ENCODE measurements around the gene R3HCC1L. TPM values are rescaled to one million over a fixed set of nuclear protein-coding genes. Genes with fewer than 3 reads are reported as not detected.

The R3HCC1L gene
- total RNA-seq, 1 donor from 2014 or later: 15.1 TPM

DNA sequence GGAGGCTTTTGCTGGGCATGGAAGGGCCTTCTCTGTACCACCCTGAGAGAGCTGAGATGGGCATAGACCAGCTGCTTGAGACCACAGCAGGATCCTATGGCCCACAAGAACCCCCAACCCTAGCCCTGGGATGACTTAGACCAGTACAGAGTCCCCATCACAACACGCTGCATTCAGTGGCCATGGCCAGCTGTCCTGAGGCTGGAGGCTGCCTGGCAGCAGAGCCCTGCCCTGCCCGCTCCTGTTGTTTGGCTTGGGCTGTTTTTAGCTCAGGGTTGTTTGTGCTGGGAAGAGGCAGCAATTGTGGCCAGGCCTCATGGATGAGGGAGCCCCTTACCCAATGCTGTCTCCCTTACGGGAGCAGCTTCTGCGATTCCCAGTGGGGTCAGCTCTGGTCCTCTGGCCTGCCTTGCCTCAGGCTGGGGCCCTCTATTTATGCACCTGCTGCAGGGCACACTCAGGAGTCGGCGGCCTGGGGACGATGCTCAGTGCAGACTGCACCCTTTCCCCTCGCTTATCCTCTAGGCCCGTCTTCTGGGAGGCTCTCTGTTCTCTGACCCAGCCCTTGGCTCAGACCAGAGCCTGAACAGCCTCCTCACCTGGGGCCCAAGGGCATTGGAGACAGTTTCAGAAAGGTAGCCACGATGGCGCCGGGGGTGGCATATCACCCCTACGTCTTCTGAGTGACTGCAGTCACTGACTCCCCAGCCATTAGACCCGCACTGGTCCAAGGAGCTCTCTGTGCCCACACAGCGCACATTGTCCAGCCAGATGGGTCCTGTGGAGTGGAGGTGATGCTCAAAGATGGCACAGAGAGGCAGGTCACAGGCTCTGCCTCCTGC is 127.2 kb downstream of the R3HCC1L start:
- no peak for DNase-seq

DNA sequence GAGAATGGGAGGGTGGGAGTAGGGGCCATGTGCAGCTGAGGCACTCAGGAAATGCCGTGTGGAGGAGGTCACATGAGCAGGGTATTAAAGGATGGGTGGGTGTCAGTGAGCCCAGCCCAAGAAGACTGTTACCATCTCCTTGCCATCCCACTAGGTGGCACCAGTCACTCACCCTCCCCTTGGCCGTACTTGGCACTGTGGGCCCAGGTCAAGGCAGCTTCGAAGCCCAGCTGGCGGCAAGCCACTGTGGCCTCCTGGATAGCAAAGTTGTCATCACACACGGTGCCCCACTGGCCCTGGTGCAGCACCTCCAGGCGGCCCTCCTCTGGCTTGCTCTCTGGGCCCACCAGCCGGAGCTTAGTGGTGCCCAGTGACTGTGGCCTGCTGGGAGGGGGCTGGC is 128.1 kb downstream of the R3HCC1L start:
- no peak for DNase-seq

DNA sequence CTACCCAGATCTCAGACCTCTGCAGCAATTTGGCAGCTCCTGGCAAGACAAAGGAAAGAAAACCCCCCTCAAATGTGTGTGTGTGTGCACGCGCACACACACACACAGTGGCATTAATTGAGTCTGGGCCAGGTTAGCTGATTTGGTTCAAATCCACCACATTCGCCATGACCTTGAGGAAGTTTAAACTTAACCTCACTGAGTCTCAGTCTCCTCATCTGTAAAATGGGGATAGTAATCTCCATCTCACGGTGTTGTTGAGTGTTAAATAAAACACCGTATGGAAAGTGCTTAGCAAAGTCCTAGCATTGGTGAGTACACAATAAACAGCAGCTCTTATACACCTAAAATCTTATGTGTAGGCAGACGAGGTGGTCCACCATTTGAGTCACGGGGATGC is 128.6 kb downstream of the R3HCC1L start:
- no peak for DNase-seq

DNA sequence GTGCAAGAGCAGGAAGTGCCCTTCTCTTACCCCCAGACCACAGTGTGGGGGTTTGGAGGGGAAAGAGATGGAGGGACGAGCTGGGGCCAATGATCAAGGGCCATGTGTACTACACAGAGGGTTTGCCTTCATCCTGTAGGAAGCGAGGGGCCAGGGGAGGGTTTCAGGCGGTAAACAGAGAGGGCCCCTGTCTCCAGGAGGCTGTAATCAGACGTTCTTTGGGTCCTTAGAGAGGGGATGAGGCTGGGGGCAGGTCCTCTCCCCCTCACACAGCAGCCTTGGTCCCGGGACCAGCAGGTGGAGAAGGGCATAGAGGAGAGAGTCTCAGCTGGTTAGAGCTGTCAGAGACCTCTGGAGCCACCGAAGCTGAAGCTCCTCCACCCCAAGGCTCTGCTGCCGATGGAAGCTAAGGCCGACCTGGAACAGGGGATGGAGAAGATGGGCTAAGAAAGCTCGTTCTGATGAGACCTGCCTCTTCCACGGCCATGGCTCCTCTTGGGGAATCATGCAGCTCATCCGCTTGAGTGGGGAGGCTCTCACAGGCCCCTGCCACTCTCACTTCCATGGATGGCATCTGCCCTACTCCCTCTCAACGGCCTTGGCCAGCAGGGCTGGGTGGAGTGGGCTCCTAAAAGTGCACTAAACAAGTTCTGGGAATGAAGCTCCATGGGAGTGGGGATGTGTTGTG is 130.1 kb downstream of the R3HCC1L start:
- DNase-seq: no peak

DNA sequence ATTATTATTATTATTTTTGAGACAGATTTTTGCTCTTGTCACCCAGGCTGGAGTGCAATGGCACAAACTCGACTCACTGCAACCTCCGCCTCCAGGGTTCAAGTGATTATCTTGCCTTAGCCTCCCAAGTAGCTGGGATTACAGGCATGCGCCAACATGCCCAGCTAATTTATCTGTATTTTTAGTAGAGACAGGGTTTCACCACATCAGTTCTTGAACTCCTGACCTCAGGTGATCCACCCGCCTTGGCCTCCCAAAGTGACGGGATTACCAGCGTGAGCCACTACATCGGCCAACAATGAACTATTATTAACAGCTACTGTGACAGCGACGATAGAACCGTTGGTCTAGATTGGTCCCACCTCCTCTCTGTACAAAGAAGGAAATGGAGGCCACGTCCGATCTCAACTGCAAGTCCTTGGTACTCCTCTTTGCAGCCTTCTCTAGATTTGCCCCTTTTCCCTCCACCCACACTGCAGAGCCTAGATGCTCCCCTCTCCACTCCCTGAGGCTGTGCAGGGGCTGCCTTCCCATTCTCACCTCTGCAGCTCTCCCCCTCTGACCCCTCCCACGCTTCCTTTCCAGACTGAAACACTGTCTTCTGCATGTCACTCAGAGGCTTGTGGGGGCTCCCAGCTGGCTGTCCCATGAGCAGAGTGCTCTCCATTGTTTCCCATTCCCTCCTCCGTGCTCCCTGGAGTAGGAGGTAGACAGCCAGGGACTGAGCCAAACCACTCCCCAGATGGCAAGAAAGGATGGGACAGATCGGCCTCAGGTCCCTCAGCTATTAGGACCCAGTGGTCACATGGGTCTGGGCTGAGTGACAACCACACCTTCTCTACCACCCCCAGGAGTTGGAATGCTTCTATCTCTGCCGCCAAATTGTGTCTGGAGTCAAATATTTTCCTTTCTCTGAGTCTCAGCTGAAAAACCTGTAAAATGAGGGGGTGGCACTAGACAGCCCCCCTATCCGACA is 131.2 kb downstream of the R3HCC1L start:
- DNase-seq: no peak

DNA sequence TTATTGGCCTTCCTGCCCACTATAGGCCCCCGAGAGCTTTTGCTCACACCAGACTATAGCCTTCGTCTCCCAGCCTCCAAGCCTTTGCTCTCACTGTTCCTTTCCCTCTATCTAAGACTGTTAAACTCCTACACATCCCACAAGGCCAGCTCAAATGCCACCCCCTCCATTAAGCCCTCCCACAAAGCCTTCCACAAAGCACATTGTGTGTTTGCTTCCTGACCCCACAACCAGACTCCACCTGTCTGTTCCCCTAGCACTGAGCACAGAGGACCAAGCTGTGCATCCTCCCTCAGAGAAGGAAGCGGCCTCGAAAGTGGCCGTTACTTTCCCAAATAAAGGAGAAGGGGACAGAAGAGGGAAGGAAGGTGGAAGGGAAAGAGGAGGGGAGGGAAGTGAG is 132.2 kb downstream of the R3HCC1L start:
- DNase-seq: no peak

DNA sequence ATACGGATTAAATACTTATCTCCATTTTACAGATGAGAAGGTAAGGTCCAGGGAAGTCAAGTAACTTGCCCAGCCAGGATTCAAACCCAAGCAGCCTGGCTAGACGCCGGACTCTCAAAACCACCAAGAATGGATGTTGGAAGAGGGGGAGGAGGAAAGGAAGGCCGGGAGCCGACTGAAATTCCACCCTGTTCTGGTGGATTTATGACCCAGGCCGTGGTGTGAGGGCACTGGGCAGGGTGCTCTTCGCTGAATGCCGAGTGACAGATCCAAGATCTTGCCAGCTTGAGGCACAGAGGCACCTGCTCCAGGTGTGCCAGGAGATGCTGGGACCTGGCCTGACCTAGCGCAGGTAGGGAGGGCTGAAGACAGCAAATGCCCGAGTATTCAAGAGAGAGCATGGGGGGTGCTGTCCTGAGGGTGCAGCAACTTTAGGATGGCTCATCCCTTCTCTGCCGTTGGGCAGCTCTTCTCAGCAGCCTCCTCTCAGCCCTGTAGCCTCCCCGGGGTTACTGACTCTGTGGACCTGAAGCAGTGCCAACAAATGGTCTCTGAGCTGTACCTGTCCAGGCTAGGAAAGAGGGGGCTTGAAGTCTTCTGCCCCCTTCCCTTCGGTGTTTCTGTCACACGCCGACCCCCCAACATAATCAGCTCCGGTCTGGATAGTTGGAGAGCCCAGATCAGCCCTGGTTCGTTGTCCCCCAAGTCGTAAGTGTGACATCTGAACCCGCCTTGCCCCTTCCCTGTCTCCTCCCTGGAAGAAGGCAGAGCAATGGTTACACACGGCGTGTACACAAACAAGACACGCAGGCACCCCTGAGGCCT is 132.8 kb downstream of the R3HCC1L start:
- DNase-seq: no peak

DNA sequence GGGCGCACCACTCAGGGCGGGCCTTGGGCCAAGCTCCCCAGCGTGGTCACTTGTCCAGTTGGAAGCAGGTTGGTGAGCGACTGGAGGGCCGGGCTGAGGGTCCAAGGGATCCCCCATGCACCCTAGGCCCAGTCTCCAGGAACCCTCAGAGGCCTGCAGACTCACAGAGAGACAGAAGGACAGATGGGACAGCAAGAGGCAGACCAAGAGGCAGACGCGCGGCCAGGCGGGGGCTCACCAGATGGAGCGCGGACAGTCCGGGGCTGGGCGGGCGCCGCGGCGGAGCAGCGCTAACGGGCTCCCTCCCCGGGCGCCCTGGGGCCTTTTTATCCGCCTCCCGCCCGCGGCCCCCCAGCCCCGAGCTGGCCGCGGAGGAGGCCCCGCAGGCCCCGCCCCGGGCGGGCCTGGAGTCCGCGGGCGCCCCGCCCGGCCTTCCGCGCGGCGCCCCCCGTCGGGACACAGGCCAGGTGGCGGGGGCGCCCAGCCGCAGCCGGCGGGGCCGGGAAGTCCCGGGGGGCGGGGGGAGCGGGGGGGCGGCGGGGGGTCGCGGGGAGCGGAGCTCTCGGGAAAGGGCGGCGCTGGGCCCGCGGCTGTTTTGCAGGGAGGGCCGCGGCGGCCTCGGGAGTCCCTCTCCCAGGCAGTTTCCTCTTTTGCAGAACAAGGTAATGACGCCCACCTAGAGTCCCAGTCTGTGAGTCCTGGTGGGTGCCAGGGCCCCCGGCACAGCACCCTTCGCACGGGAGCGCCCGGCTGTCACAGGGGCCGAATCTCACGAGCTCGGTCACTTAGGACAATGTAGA is 133.6 kb downstream of the R3HCC1L start, which contains the start of gene LOXL4:
LOXL4 (minus strand) TSS at position 301 of the 800 bp plus-strand sequence. CDS start 5,175 bp downstream, outside the sequence.
- DNase-seq: no peak

DNA sequence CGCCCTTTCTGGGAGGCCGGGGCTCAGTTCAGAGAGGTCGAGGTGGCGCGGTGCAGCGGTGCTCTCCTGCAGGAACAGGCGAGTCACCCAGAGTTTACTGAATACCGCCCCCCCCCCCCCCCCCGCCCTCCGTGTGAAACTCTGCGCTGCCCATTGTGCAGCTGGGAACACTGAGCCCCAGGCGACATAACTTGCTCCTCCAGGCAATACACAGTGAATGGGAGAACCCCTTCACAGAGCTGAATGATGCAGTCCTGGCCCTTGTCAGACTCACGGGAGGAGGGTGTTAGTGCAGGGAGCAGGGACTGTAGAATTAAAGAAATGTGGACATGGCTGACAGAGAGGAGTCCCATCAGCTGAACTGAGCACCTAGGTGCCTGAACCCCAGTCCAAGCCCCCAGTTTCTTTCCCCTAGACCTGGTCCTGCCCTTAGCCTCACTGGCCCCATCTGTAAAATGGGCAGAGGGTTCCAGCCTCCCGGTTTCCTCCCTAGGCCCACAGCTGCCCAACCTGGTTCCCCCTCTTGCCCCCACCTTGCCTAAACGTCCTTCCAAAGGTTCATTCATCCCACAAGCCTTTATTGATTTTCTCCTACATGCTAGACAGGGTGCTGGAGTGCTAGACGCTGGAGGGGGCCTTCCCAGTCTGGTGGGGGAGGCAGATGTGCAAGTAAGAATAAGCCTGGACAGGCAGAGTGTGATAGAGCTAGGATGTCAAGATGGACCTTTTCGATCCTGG is 134.4 kb downstream of the R3HCC1L start:
- no peak for DNase-seq

DNA sequence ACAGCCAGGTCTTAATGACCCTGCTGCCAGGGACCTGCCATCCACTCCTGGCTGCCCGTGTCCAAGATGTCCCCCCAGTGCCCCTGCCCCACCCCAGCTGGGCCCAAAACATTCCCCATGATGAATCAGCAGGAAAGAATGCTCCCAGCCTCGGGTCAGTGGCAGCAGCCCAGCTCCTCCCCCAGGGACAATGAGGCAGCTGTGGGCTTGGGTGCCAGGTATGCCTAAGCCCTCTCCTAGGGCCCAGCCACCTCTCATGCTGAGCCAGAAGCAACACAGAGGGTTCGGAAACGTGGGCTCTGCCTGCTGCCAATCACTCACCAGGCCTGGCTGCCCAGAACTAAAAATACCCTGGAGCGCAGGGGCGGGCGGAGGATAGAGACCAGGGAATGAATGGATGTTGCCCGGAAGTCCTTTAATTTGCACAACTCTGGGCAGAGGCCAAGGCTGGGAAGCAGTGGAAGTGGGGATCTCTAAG is 135.0 kb downstream of the R3HCC1L start:
- DNase-seq: no peak

DNA sequence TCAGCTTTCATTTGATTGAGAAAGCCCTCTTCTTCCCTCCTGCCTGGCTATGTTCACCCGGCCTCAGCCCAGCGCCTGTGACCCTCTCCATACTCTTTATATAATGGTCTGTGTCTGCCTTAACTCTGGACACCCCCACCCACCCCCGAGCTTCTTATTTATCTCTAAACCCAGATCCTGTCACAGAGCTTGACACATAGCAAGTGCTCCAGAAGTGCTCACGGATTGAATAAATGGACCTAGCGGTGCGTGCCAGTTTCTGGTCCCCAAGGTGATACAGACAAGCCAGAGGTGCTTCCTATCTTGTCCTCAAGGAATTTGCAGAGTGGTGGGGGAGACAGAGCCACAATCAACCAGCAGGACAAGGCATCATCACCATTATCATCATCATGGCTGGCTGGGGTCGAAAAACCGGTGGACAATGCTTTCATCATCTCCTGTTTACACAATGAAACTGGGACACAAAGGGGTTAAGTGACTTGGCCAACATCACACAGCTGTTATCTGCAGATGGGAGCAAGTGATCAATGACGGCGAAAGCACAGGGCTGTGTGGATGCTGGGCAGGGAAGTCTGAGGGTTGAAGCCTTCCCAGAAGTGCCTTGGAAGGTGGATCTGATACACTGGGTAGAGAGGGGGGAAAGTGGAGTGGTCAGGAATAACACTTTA is 135.8 kb downstream of the R3HCC1L start:
- no peak for DNase-seq

DNA sequence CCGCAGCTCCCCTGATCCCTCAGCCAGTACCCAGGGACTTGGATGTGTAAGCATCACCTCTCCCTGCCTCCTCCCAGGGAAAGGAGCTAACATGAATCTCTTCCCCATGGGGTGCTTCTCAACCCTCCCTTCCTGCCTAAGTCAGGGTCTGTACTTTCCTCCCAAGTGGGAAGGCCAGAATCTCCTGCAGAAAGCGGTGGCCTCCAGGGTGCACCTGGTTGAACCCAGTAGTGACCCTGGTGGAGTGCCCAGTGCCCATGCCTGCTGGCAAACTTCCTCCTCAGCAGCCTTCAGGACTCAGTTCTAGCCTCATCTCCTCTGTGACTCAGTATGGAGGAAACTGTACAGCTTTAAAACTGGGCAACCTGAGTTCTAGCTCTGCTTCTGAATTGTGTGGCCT is 136.3 kb downstream of the R3HCC1L start:
- DNase-seq: no peak

DNA sequence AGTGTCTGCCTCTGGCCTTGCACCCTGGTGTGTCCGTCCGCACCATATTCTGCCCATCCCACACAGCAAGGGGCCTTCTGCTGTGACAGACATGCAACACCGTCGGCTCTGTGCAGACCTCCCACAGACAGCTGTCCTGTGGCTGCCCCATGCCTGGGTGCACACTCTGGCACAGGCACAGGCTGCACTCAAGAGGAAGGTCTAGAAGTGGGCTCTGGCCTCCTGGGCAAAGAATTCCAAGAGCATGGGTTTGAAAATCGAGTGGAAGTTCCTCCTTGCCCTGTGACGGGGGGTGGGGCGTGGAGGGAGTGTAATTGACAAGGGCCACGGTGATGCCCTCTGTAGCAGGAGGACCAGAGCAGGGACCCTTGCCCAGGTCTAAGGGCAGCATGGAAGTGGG is 137.8 kb downstream of the R3HCC1L start:
- no peak for DNase-seq

DNA sequence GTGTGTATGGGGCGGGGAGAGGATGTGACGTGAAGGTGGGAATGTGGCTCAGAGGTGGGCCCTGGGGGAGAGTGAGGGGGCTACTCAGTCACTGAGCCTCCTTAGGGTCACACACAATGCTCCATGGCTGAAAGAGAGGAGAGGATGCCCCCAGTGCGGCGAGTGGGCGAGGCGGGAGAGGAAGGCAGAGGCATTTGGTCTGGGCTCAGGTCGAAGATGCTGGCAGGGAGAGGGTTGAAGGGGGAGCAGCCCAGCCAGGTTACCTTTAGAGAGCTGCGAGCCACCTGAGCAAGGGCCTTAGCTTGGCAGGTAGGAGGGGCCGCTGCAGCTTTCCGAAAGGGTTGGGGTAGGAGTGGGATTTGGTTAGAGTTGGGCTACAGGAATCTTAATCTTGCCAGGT is 138.2 kb downstream of the R3HCC1L start:
- DNase-seq: no peak

DNA sequence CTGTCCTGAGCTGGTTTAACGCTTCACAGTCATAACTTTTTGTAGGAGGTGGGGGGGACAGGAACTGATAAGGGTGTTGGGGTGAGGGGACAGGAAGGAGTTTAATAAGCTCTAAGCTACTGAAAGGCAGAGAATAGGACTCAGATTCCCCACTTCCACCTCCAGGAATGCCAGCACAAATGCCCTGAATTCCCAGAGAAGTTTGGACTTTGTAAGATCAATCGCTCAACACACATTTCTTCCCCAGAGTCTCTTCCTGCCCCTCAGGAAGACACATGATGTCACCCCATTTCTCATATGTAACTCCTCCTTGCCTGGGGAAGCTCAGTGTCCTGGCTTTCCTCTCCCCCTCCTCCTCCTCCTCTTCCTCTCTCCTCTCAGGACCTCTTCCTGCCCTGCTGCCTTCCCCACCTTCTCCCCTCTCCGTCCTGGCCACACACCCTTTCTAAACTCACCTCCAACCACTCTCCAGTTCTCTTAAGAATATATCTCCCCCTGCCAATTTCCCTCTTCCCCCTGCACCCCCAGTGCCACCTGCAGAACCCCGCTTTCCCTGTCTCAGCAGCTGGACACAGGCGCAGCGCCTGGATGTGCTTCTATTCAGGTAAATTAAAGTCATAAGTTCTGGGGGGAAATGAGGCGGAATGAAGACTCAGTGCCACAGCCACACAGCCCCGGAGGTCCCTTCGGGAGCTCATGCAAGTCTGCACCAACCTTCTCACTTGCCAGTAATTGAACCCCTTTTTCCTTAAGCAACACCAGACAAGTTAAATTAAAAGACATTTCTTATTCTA is 138.8 kb downstream of the R3HCC1L start:
- DNase-seq: no peak

DNA sequence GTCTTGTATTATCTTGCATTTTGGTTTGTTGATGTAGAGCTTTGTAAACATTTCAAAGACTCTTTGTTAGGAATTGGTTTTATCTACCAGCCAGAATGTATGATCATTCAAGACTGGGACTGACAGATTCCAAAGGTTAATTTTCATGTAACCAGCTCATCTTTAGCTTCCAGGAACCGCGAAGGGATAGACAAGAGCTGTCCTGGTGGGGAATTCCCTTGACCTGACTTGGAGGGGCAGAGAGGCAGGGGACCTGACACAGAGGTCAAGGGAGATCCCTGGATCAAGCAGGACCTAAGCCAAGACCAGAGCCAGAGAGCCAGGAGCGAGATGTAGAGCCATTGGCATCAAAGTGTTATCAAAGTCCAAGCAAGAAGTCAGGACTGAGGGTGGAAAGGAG is 140.1 kb downstream of the R3HCC1L start:
- DNase-seq: no peak

DNA sequence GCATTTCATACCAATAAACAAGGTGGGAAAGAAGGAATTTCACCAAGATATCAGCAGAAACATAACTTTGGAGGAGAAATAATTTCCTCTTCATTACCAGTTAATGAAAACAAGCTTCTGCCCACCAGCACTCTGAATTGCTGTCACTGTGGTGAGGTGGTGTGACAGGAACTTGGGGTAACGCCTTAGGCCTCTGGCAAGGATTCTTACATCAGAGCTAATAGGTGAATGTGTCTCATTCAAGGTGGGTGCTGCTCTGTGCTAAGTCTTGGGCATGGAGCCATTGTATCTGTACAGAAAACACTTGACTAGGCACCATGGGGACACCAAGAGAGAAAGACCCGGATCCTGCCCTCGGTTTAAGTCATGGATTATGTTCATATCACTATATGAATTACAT is 141.9 kb downstream of the R3HCC1L start:
- no peak for DNase-seq

DNA sequence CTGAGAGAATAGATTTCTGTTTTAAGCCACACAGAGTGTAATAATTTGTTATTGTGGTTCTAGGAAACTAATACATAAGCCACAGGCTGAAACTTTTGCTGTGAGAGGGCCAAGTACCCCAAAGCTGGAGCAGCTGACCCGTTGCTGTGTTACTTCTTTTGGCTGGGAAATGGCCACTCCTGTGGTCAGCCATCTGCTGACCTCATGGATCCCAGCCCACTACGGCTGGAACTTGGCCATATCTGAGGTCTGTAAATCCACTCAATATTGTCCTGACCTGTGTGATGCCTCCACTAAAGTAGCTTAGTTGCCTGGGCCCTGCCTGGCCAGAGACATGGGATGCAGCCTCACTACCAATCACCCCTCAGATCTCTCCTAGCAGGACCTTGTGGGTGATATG is 151.0 kb downstream of the R3HCC1L start:
- no peak for DNase-seq

Data from skin of body (tissue), 2 donors.